ENCODE measurements around the gene ELOVL6. TPM values are rescaled to one million over a fixed set of nuclear protein-coding genes. Genes with fewer than 3 reads are reported as not detected.
A peak's percentile ranks its signal among the peaks of the same experiment; 100 is the strongest.

The ELOVL6 gene
- total RNA-seq, 3 donors from 2014 or later (not counting 1 experiment from before 2014, with no cell fraction given) = 25.0 to 35.2 (median 30.9) TPM

DNA sequence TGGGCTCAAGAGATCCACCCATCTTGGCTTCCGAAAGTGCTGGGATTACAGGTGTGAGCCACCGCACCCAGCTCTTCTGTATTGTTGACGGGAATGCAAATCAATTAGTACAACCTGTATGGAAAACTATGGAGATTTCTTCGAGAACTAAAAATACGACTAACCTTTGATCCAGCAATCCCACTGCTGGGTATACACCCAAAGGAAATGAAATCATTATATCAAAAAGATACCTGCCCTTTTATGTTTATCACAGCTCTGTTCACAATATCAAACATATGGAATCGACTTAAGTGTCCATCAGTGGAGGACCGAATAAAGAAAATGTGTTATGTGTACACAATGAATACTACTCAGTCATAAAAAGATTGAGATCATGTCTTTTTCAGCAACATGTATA, 49.3 kb downstream of the ELOVL6 start:
- 96% methylated on average over 5 of the region's 7 CpGs for WGBS (ENCODE audit: insufficient coverage)
- no peaks in the 10 kb centered on the region for H3K36me3 Mint-ChIP-seq
- Histone ChIP-seq H3K36me3 (ENCODE audit: control insufficient read depth, insufficient read depth, low read length) (no peaks in the 10 kb centered on the region), H3K4me3 (ENCODE audit: low read length) (no peak overlapping the region), H3K27me3 (ENCODE audit: control insufficient read depth, insufficient read depth, low read length) (no peaks in the 10 kb centered on the region), H3K9me3 (ENCODE audit: control insufficient read depth, insufficient read depth, low read length) (no peaks in the 10 kb centered on the region), H3K4me1 (ENCODE audit: control insufficient read depth, insufficient read depth, low read length) (peaks cover 3% of the 10 kb centered on the region), H3K27ac (ENCODE audit: low read length) (no peak overlapping the region)
- no peak for DNase-seq
- peaks cover 16 to 26% of the 10 kb centered on the region in 2 donors for H3K4me1 Mint-ChIP-seq
- H3K27ac Mint-ChIP-seq = no peak overlapping the region
- H3K4me3 Mint-ChIP-seq = no peak overlapping the region
- no peaks in the 10 kb centered on the region for H3K9me3 Mint-ChIP-seq
- H3K27me3 Mint-ChIP-seq (ENCODE audit: low read depth in 2 of 2) = no peaks in the 10 kb centered on the region
- TF ChIP-seq, protein P1, sequence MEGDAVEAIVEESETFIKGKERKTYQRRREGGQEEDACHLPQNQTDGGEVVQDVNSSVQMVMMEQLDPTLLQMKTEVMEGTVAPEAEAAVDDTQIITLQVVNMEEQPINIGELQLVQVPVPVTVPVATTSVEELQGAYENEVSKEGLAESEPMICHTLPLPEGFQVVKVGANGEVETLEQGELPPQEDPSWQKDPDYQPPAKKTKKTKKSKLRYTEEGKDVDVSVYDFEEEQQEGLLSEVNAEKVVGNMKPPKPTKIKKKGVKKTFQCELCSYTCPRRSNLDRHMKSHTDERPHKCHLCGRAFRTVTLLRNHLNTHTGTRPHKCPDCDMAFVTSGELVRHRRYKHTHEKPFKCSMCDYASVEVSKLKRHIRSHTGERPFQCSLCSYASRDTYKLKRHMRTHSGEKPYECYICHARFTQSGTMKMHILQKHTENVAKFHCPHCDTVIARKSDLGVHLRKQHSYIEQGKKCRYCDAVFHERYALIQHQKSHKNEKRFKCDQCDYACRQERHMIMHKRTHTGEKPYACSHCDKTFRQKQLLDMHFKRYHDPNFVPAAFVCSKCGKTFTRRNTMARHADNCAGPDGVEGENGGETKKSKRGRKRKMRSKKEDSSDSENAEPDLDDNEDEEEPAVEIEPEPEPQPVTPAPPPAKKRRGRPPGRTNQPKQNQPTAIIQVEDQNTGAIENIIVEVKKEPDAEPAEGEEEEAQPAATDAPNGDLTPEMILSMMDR (IDR thresholded peaks at IDR 0.05) = no peak
- intact Hi-C loops (cut with micrococcal nuclease) = no loop called here
- no peak for ATAC-seq

DNA sequence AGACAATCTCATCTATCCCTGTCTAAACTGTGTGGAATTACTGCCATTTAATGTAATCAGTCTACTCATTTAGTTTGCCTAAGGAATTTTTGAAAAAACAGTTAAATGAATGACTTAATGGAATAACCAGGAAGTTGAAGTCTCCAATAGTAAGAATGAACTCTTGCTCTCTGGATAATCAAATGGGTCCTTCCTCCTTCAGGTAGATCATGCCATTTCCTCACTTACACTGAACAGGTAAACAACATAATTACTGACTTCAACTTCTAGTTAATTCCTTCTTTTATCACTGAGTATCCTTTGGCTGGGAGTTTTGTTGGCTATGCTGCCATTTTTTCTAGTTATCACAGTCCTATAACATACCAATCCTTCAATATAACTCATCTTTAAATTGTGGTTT, 56.0 kb downstream of the ELOVL6 start:
- intact Hi-C loops (cut with micrococcal nuclease) = no loop called here
- Mint-ChIP-seq H3K27me3 (ENCODE audit: low read depth in 2 of 2) (no peaks in the 10 kb centered on the region), H3K27ac (no peak overlapping the region), H3K4me1 (peaks cover 36 to 44% of the 10 kb centered on the region in 2 donors), H3K36me3 (no peaks in the 10 kb centered on the region), H3K4me3 (no peak overlapping the region), H3K9me3 (no peaks in the 10 kb centered on the region)
- Histone ChIP-seq H3K4me3 (ENCODE audit: low read length) (no peak overlapping the region), H3K27ac (ENCODE audit: low read length) (no peak overlapping the region), H3K36me3 (ENCODE audit: control insufficient read depth, insufficient read depth, low read length) (no peaks in the 10 kb centered on the region), H3K4me1 (ENCODE audit: control insufficient read depth, insufficient read depth, low read length) (no peaks in the 10 kb centered on the region), H3K27me3 (ENCODE audit: control insufficient read depth, insufficient read depth, low read length) (no peaks in the 10 kb centered on the region), H3K9me3 (ENCODE audit: control insufficient read depth, insufficient read depth, low read length) (no peaks in the 10 kb centered on the region)
- ATAC-seq (no peak), DNase-seq (no peak)
- TF ChIP-seq, protein P1 (IDR thresholded peaks at IDR 0.05) = no peak

DNA sequence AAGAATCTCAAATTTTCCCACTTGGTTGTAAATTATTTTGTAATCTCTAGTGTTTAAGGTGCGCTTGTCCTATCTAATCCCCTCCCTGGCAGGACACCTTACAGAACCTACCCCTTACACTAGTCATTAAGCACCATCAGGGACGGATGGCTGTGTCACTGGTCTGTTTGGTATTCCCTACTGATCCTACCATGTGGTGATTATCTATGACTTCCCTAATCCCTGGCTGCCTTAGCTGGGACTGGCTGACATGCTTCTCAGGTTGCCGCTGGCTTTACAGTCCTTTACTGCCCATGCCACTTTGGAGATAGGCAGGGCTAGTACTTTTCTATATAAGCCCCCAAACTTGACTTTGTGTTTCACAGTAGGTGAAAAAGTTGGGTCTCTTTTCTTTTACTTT, 58.6 kb downstream of the ELOVL6 start:
- Histone ChIP-seq H3K27me3 (ENCODE audit: control insufficient read depth, insufficient read depth, low read length) (no peaks in the 10 kb centered on the region), H3K9me3 (ENCODE audit: control insufficient read depth, insufficient read depth, low read length) (no peaks in the 10 kb centered on the region), H3K27ac (ENCODE audit: low read length) (no peak overlapping the region), H3K36me3 (ENCODE audit: control insufficient read depth, insufficient read depth, low read length) (no peaks in the 10 kb centered on the region), H3K4me3 (ENCODE audit: low read length) (no peak overlapping the region), H3K4me1 (ENCODE audit: control insufficient read depth, insufficient read depth, low read length) (no peaks in the 10 kb centered on the region)
- peaks cover 22 to 26% of the 10 kb centered on the region in 2 donors for H3K4me1 Mint-ChIP-seq
- intact Hi-C loops (cut with micrococcal nuclease) = no loop called here
- H3K9me3 Mint-ChIP-seq = no peaks in the 10 kb centered on the region
- no peak overlapping the region for H3K4me3 Mint-ChIP-seq
- no peaks in the 10 kb centered on the region for H3K36me3 Mint-ChIP-seq
- ATAC-seq = no peak
- TF ChIP-seq, protein P1 (IDR thresholded peaks at IDR 0.05) = no peak
- no peak for DNase-seq
- H3K27ac Mint-ChIP-seq = peak overlapping the region in 1 of 2 donors; percentile 52
- WGBS (ENCODE audit: insufficient coverage) = 89% methylated on average over 3 of the region's 3 CpGs
- no peaks in the 10 kb centered on the region for H3K27me3 Mint-ChIP-seq (ENCODE audit: low read depth in 2 of 2)

DNA sequence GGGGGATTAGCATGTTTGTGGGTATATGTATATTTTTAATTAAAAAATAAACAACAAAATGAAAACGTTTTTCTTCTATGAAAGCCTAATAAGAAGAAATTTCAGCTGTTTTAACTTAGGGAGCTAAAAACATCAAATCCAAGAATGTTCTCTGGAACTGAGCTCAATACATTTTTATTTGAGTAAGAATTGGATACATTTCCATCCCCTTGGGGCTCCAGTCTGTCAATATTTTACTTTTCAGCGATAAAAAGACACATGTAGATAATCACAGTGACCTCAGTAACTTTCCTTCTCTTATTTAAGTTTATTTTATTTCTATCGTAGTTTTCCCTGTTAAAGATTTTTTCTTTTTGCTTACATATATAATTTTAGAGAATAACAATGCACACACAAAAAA, 59.3 kb downstream of the ELOVL6 start:
- peaks cover 19 to 31% of the 10 kb centered on the region in 2 donors for H3K4me1 Mint-ChIP-seq
- TF ChIP-seq, protein P1 (IDR thresholded peaks at IDR 0.05) = no peak
- DNase-seq = no peak
- H3K27me3 Mint-ChIP-seq (ENCODE audit: low read depth in 2 of 2) = no peaks in the 10 kb centered on the region
- Histone ChIP-seq H3K27me3 (ENCODE audit: control insufficient read depth, insufficient read depth, low read length) (no peaks in the 10 kb centered on the region), H3K27ac (ENCODE audit: low read length) (no peak overlapping the region), H3K9me3 (ENCODE audit: control insufficient read depth, insufficient read depth, low read length) (no peaks in the 10 kb centered on the region), H3K4me3 (ENCODE audit: low read length) (no peak overlapping the region), H3K4me1 (ENCODE audit: control insufficient read depth, insufficient read depth, low read length) (no peaks in the 10 kb centered on the region), H3K36me3 (ENCODE audit: control insufficient read depth, insufficient read depth, low read length) (no peaks in the 10 kb centered on the region)
- H3K27ac Mint-ChIP-seq = no peak overlapping the region
- ATAC-seq = no peak
- 71% methylated on average over 1 of the region's 3 CpGs for WGBS (ENCODE audit: insufficient coverage)
- H3K9me3 Mint-ChIP-seq = no peaks in the 10 kb centered on the region
- H3K4me3 Mint-ChIP-seq = no peak overlapping the region
- intact Hi-C loops (cut with micrococcal nuclease) = no loop called here
- H3K36me3 Mint-ChIP-seq = peaks cover 3% of the 10 kb centered on the region
